Left ventricle myocardium inferior (tissue), 1 donor: ENCODE data around the gene ADAMTS8. TPM values are rescaled to one million over a fixed set of nuclear protein-coding genes. Genes with fewer than 3 reads are reported as not detected.
A peak's percentile ranks its signal among the peaks of the same experiment; 100 is the strongest.

Experiments
- DNase-seq: peaks from one replicate; pipeline ENCODE4 v3.0.0-alpha.2; 2020
- H3K27ac ChIP-seq: fragments of 200-600 bp; replicated peaks from 2 replicates; pipeline ENCODE4 v1.8.0; 2021
- H3K27me3 ChIP-seq: fragments of 200-600 bp; 2 replicates; pipeline ENCODE4 v1.8.0; 2021; ENCODE audit warnings: low read depth
- H3K36me3 ChIP-seq: fragments of 200-600 bp; 2 replicates; pipeline ENCODE4 v1.8.0; 2021
- H3K4me1 ChIP-seq: fragments of 200-600 bp; 2 replicates; pipeline ENCODE4 v1.8.0; 2021
- H3K4me3 ChIP-seq: fragments of 200-600 bp; 2 replicates; pipeline ENCODE4 v1.8.0; 2021; ENCODE audit warnings: mild to moderate bottlenecking, moderate library complexity
- H3K9me3 ChIP-seq: fragments of 200-600 bp; replicated peaks from 2 replicates; pipeline ENCODE4 v1.8.0; 2021
- CTCF ChIP-seq: fragments of 200-600 bp; IDR thresholded peaks from 2 replicates; pipeline ENCODE4 v1.8.0; 2021; ENCODE audit warnings: antibody characterized with exemption, mild to moderate bottlenecking, borderline replicate concordance
- intact Hi-C: fragments of 100-400 bp; cut with micrococcal nuclease; formaldehyde crosslinking; loops from one replicate; pipeline ENCODE4 v1.11.0; 2022
- total RNA-seq: library from RNA; stranded (reverse); fragmentation: NEBNext Ultra II Directional; extraction: Animal tissue kit (Norgen Biotek cat#: 25700); gene quantifications from one replicate; pipeline ENCODE4 v1.2.1, GENCODE V29; 2021
- donor health status: DM: no; HTN: yes; CAD: no; lungs with severe emphysema.

Gene ADAMTS8
- total RNA-seq, 1 donor from 2014 or later = 0.85 TPM

DNA sequence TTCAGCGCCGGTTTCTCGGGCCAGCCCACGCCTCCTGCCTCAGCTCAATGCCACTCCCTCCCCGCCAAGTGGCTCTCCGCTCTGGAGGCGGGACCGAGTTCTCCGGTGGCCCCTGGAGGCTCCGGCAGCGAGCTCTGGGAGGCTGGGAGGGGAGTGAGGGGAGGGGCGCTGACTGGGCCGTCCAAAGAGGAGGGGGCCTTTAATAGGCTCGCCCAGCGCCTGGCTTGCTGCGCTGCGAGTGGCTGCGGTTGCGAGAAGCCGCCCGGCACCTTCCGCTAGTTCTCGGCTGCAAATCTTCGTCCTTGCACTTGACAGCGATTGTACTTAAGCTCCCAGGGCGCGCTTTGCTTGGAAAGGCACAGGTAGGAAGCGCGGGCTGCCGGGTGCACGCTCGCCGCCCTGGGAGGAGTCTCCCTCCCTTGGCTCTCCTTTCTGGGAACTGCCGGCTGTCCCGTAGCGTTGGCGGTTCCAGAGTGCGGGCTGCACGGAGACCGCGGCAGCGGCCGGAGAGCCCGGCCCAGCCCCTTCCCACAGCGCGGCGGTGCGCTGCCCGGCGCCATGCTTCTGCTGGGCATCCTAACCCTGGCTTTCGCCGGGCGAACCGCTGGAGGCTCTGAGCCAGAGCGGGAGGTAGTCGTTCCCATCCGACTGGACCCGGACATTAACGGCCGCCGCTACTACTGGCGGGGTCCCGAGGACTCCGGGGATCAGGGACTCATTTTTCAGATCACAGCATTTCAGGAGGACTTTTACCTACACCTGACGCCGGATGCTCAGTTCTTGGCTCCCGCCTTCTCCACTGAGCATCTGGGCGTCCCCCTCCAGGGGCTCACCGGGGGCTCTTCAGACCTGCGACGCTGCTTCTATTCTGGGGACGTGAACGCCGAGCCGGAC is 20.3 kb upstream of the ADAMTS8 start, which contains the start of gene ADAMTS15:
Gene ADAMTS15, plus strand, starts transcription at position 230 of the 894 bp plus-strand sequence. Its CDS starts 329 bp downstream, at position 559.
- Histone ChIP-seq H3K4me1 (peaks cover 58% of the 10 kb centered on the region), H3K4me3 (peak within 1 kb of the TSS; percentile 91), H3K9me3 (no peaks in the 10 kb centered on the region), H3K27me3 (no peaks in the 10 kb centered on the region), H3K36me3 (no peaks in the 10 kb centered on the region), H3K27ac (peak within 1 kb of the TSS; percentile 93)
- intact Hi-C loops = loop anchor here (10.0 kb wide), 1 partner anchor 156 kb away; no protein-coding TSS in a partner anchor
- DNase-seq = peak; percentile 91
- no peak for TF ChIP-seq CTCF

DNA sequence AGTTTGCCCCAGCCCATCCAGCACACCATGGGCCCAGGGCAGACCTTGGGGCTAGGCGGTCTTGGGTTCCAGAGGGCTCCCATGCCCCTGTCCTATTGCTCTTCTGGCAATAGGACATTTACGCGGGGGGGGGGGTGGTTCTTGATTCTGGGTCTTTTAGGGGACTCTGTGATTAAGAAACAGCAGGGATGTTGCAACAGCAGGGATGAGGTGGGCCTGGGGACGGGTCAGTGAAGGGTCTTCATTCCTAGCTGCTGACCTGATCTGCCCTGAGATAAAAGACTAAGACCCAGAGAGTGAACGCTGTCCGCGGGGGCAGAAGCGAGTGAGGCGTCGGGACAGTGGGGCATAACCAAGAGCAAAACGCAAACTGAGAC is 19.6 kb upstream of the ADAMTS8 start:
- no peaks in the 10 kb centered on the region for H3K36me3 ChIP-seq
- no peak for DNase-seq
- peak overlapping the region; percentile 91 for H3K4me3 ChIP-seq
- no peaks in the 10 kb centered on the region for H3K27me3 ChIP-seq
- TF ChIP-seq CTCF = no peak
- intact Hi-C loops = loop anchor here (10.0 kb wide), 1 partner anchor 157 kb away; no protein-coding TSS in a partner anchor
- peak overlapping the region; percentile 93 for H3K27ac ChIP-seq
- no peaks in the 10 kb centered on the region for H3K9me3 ChIP-seq
- H3K4me1 ChIP-seq = peaks cover 52% of the 10 kb centered on the region

DNA sequence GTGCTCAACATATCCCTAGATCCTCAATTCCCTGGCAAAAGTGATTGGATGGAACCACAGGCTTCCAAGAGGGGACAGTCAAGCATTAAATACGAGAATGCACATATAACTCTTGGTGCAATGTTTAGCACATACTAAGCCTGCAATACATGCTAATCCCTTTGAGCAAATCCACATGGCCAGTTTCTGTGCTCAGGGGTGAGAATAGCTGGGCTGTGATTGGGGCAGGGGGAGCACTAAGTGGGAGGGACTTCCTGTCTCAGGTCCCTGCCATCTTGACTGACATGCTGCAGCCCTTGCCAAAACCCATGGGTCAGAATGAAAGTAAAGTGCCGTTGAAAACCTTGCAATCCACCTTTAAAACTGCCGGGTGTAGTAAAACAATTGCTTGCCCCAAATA is 17.4 kb upstream of the ADAMTS8 start:
- peaks cover 30% of the 10 kb centered on the region for H3K4me1 ChIP-seq
- H3K4me3 ChIP-seq = no peak overlapping the region
- H3K36me3 ChIP-seq = no peaks in the 10 kb centered on the region
- no peak for TF ChIP-seq CTCF
- intact Hi-C loops = loop anchor here (10.0 kb wide), 1 partner anchor 159 kb away; no protein-coding TSS in a partner anchor
- no peak for DNase-seq
- H3K9me3 ChIP-seq = peaks cover 8% of the 10 kb centered on the region
- H3K27me3 ChIP-seq = no peaks in the 10 kb centered on the region
- no peak overlapping the region for H3K27ac ChIP-seq

GRCh38 chr11:130442737-130443136 is 14.3 kb upstream of the ADAMTS8 start:
- peaks cover 8% of the 10 kb centered on the region for H3K9me3 ChIP-seq
- H3K36me3 ChIP-seq = no peaks in the 10 kb centered on the region
- H3K27ac ChIP-seq = peak overlapping the region; percentile 11
- no peak for TF ChIP-seq CTCF
- no peak overlapping the region for H3K4me3 ChIP-seq
- no peak for DNase-seq
- H3K4me1 ChIP-seq = peaks cover under 1% of the 10 kb centered on the region
- intact Hi-C loops = loop anchor here (10.0 kb wide), 1 partner anchor 162 kb away; no protein-coding TSS in a partner anchor
- H3K27me3 ChIP-seq = no peaks in the 10 kb centered on the region

DNA sequence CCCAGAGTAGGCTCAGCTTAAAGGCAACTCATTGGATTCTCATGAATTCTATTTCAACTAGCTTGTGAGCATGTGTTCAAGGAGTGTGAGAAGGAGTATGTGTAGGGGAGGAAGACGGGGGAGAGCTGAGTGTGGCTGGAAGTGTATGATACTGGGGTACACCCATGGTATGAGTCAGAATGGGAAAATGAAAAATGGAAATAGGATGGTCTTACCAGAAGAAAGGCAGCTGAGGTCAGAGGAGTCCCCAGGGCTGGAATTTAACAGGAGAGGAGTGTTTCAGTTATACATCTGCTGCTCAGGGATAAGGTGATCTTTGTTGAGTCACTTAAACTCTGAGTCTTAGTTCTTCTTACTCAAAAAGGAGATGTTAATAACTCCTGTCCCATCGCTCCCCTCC is 13.3 kb upstream of the ADAMTS8 start:
- intact Hi-C loops = loop anchor here (10.0 kb wide), 1 partner anchor 163 kb away; no protein-coding TSS in a partner anchor
- no peaks in the 10 kb centered on the region for H3K4me1 ChIP-seq

More for the DNA sequence above, 13.3 kb upstream of the ADAMTS8 start:
- no peak for DNase-seq
- Histone ChIP-seq H3K27me3 (no peaks in the 10 kb centered on the region), H3K36me3 (no peaks in the 10 kb centered on the region), H3K4me3 (no peak overlapping the region), H3K9me3 (peaks cover 8% of the 10 kb centered on the region), H3K27ac (no peak overlapping the region)
- no peak for TF ChIP-seq CTCF
